Measurements from ENCODE around the gene ABAT.
"Not testable (repeated sequence)": the region's sequence is repeated elsewhere in the genome, so short reads cannot be mapped to it uniquely, and the experiment has no call there.

The ABAT gene

DNA sequence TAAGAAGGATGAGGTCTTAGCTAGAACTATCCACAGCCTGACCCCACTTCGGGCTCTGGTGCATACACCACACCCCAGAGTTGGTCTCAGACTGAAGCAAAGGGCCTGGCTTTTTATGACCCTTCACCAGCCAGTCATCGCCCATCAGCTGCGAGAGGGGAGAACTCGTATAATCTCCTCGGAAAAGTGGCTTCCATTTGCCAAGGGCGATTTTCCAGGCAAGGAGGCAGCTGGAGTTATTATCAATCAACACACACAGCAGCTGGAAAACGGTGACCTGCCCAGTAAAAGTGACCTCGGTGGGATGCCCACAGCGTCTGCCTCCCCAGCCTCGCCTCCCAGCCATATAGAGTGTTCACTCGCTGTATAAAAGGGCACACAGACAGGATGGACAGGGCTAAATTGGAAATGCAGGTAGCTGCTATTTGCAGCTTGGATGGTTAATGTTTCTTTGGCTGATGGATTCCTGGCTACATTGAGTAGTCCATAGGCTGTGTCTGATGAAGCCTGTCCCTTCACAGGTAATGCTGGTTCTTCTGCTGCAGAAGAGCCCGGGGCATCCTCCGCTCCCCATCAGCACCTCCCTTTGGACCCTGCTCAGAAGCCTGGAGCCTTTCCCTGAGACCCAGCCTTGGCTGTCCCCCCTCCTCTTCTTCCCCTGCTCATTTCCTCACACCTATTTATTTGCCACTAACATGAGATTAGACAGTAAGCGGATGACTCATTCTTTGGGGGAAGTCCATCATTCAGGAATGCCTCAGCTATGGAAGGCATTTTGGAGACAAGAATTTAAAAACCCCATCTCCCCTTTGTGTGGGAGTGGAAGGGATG, 77.3 kb downstream of the ABAT start:
- DNase-seq = no peak

DNA sequence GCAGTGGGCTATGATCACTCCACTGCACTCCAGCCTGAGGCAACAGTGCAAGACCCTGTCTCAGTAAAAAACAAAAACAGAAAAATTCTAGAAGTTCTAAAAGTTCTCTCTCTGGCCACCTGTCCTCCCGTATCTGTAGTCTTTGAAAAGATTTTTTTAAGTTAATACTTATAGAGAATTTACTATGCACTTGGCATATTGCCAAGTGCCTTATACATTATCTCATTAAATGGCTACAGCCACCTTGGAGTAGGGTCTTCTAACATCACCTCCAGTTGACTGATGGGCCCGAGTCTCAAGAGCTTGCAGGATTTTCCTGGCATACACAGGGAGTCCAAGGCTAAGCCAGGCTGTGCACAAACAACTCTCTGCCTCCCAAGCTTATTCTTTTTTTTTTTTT, 78.3 kb downstream of the ABAT start:
- DNase-seq = no peak

DNA sequence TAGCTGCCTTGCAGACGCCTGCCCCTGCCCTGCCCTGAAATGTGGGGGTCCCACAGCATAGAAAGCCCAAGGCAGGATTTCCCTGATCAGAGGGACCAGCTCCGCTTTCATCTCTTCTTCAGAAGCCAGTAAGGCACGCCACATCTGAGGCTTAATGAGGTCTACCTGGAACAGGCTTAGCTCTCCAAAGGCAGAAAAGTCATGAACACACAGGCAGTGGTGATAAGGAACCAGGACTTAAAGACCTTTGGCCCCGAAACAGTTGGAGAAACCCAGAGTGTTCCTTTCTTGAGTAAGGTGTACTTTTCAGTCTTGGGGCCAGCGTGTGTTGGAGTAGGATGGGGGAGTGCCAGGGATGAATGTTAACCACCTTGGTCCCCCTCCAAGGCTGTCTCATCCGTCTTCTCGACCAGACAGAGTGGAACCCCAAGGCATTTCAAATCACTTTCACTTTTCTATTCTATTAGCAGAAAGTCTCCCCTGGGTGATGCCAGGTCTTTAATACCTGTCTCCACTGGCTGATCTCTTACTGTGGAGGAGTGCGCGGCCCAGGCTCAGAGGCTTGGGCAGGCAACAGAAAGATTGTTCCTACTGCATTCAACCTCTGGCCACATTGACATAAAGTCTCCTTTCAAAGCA, 79.1 kb downstream of the ABAT start:
- no peak for DNase-seq

DNA sequence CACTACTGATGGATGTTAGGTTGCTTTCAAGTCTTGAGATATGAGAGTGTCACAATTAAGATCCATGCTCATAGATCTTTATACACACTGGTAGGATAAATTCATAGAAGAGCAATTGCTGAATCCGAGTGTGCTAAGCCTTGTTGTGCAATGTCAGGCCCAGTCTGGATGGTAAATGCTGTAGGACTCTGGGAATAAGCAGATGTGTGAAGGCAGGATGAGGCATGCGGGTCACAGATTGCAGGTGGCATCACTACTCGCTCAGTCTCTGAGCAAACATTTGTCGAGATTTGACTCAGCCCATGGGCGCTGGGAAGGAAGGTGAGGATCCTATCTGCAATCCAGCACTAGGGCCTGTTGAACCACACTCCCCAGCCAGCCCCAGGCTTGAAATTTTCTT, 82.3 kb downstream of the ABAT start:
- DNase-seq = no peak

DNA sequence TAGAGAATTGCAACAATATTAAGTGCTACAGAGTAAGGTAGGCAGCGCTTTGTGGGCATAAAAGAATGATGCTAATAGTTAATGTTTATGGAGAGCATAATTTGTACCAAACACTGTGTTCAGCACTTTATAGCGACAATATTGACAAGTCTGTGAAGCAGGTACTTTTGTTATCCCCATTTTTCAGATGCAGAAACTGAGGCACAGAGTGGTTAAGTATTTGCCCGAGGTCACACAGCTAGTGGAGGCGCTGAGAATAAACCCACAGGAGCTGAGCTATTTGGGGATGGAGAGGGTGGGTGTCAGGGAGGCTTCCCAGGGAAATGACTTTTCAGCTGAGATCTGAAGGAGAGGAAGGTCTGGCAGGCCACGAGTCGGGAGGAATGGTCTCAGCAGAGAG, 83.6 kb downstream of the ABAT start:
- no peak for DNase-seq

DNA sequence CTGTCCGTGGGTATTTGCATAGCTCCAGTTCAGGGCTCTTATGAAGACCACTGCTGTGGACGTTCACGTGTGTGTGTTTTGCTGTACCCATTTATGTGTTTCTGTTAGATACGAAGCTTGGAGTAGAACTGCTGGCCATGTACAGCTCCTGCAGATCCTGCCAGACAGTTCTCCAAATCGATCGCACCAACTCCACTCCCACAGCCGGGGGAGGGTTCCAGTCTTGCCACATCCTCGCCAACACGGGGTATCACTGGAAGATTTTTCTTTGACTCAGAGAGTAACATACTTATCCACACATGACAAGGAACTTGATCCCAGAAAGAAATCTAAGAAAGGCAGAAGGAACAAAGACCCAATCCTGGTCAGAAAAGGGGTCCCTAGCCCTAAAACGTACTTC, 85.6 kb downstream of the ABAT start:
- no peak for DNase-seq

DNA sequence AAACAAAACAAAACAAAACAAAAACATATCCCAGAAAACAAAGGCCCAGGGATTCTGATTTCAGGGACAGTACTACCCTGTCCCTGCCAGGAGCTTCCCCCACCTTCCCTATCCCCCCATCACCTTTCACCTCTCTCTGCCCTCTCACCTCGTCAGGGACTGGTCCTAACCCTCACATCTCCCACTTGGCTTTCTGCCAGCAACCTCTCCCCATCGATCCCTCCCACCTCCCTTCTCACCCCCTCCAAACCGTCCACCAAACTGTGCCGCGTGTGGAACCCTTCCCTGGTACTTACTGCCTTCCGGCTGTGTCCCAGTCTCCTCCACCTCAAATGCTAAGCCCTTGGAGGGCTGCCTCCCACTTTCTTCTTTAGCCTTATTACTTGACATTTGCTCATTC, 86.7 kb downstream of the ABAT start:
- DNase-seq = no peak

DNA sequence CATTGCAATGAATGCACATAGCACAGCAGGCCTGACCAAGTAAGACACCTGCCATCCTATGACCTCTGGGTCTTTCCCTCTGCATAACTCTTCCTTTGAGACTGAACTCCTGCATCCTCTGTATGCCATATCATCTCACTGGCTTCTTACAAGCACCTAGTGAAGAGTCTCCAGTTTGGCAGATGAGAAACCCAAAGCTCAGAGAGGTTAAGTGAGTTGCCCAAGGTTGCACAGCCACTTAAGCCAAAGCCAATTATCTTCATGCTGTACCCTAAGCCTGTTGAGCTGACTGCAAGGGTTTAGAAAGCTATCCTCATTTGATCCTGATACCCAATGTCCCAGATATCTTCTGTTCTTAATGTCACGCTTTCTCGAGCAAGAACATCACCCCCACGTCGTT, 87.8 kb downstream of the ABAT start:
- no peak for DNase-seq

DNA sequence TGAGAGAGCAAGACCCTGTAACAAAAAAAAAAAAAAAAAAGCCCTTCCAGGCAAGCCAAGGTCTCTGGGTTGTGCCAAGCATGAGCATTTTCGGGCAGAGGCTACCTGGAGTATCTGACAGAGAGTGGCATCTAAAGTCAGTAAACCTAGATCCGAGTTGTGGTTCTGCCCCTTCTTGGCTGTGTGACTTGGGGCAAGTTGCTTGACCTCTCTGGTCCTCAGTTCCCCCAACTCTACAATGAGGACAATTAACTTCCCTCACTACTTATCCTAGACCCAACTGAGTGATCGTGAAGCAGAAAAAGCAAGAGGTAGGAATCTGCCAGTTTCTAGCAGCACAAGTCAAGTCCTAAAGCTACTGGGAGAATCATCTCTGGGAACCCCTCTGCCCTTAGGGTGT, 88.7 kb downstream of the ABAT start:
- no peak for DNase-seq

DNA sequence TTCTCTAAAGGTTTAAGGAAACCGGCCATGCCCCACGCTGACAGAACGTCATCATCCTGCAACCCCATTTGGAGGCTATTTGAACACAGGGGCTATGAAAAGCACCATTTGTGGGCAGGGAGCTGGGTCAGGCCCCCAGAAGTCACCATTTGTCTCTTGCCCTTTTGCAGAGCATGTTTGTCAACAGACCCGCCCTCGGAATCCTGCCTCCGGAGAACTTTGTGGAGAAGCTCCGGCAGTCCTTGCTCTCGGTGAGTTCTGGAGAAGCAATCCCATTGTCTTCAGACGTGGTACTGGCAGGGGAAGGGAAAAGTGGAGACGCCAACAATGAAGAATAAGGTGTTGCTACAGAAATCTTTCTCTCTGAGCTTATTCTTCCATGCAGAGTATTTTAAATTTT, 89.5 kb downstream of the ABAT start:
- DNase-seq = no peak

DNA sequence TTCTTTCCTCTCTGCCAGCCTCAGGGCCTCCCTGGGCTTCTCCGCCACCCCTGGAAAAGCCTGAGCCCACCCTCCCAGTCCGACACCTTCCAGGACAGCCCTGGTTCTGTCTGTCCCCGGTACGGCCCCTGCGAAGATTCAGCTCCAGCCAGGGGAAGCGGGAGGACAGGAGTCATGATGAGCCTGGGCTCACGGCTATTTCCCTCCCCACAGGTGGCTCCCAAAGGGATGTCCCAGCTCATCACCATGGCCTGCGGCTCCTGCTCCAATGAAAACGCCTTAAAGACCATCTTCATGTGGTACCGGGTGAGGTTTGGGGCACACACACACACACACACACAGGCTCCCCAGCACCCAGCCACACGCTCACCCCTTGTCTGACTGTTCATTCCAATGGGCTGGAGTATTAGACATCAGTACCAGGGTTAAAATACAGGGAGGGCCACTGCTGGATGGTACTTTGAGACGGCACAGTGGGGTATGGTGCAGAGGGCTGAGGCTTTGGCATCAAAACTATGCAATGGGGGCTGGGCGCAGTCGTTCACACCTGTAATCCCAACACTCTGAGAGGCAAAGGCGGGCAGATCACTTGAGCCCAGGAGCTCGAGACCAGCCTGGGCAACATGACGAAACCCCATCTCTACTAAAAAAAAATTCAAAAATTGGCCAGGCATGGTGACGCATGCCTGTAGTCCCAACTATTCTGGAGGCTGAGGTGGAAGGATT, 90.3 kb downstream of the ABAT start:
- DNase-seq = no peak

DNA sequence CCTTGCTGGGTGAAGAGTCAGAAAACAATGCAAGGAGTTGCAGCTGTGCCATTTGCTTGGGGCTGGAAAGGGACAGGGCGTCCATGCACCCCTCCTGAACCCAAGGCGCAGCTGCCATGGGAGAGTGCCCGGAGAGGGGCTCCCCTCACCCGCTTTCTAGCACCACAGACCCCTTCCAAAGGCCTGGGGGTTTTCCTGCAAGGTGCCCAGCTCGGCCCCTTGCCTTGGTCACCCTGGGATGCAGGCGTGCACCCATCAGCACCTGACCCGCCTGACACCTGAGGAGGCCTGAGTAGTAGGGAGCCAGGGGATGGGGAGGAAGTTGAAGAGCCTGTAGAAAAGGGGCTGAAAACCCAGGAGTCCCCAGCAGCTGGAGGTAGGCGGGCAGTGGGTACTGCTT, 92.8 kb downstream of the ABAT start:
- no peak for DNase-seq

DNA sequence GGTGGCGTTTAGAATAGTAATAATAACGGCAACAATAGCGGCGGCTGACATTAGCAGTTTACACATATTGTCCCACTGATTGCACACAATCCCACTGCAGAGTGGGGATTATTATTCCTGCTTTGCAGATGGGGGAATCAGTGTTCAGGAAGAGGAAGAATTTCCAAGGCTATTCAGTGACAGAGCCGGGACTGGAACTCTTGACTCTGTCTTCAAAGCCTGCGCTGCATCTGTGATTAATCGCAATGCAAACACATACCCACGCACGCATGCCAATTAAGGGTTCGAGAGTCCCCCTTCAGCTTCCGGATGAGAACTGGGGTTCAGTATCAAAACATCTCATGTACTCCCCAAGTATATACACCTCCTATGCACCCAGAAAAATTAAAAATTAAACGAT, 93.9 kb downstream of the ABAT start:
- DNase-seq = no peak

DNA sequence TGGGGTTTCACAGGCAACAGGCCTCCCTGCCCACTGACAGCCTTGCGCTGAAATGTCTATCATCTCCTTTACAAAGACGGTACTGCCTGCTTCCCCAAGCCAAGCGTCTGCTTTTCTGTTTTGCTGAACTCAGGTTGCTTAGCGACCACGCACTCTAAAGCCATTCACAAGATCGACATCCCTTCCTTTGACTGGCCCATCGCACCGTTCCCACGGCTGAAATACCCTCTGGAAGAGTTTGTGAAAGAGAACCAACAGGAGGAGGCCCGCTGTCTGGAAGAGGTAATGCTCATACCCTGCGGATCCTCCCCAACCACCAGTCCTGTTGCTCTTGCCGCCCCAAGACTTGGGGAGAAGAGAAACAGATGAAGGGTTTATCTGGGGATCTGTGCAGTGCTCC, 94.3 kb downstream of the ABAT start:
- DNase-seq = no peak

DNA sequence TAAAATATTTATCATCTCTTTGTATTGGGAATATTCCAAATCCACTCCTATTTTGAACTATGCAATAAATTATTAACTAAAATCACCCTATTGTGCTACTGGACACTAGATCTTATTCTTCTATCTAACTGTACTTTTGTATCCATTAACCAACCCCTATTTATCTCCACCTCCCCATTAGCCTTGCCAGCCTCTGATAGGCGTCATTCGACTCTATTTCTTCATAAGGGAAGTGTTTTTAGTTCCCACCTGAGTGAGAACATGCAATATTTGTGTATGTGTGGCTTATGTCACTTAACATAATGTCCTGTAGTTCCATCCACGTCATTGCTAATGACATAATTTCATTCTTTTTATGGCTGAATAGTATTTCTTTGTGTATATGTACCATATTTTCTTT, 99.1 kb downstream of the ABAT start:
- DNase-seq = no peak

DNA sequence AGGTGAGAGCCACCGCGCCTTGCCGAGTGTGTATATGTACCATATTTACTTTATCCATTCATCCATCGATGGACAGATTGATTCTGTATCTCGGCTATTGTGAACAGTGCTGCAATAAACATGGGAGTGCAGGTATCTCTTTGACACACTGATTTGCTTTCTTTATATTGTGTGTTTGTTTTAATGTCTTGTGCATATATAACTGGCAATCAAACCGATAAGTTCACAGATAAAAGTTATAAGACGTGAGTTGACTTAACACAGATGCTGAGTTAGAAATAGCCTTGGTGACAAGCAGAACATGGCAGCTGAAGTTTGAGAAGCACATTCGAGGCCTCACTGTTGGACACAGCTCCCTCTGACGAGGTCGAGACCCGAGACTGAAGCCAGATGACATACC, 99.8 kb downstream of the ABAT start:
- no peak for DNase-seq

DNA sequence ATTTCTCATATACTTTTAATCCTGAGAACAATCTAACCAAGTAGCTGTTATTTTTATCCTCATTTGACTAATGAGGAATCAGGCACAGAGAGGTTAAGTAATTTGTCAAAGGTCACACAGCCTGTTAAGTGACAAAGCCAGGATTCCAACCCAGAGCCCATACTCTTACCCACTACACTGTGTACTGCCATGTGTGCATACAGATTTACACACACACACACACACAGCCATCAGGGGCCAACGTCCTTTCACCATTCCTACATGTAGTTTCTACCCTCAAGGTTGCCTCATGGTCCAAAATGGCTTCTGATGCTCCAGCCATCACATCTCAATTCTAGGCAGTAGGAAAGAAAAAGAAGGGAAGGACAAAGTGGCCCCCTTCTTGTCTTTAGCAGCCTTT, 100.9 kb downstream of the ABAT start:
- no peak for DNase-seq

DNA sequence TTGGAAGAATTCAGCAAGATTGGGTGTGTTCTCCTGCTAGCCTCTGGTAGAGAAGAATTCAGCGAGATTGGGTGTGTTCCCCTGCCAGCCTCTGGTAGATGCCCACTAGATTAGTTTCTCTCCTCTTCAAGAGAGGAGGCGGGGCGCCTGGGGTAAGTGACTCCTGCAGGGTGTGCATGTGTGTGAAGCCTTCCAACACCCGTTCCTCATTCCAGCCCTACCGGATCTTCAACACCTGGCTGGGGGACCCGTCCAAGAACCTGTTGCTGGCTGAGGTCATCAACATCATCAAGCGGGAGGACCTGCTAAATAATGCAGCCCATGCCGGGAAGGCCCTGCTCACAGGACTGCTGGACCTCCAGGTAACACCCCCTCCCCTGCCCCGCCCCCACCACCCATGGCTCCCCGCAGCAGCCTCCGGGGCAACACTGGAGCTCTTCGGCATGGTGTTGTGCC, 101.7 kb downstream of the ABAT start:
- no peak for DNase-seq

DNA sequence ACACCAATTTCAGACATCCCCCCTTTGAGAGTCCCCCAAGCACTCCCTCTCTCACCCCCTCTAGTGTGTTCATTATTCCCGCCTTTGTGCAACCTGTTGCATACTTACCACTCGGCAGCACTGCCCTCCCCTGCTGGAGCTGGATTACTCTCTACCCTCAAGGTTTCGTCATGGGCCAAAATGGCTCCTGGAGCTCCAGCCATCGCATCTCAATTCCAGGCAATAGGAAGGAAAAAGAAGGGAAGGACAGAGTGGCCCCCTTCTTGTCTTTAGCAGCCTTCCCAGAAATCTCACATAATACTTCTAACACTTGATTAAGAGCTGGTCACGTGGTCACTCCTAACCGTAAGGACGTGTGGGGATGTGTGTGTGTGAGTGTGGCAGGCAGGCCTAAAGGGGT, 102.8 kb downstream of the ABAT start:
- DNase-seq = no peak

DNA sequence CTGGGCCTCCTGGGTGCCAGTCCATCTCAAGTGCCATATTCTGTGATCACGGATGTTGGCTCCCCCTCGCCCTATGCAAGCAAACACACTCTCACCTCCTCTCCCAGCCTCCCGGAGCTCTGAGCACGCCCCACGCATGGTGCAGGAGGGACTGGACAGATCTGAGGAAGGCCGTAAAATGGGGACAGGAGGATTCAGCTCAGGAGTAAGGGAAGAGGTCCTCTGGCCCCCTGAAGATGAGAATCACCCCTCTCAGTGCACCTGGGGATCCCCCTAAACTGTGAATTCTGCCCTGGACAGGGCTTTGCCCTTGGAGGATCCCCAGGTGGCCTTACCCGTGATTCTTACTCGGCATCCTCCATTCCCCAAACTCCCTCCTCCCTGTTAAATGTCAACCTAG, 107.4 kb downstream of the ABAT start:
- no peak for DNase-seq

DNA sequence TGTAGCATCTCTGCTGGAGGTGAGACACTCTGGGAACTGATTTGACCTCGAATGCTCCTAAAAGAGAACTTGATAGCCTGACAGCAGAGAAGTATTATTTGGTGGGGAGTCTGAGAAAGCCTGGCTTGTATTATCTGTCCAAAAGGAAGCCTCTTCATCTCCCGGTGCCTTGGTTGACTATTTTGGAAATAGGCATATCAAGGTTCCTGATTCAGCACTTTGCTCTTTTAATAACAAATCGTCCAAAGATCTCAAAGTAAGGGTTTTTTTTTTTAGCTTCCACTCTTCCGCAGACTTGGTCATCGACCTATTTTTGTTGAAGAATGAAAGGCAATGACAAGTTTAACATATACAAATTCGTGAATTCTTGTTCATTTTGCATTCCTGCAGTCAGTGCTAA, 108.3 kb downstream of the ABAT start:
- DNase-seq = no peak

DNA sequence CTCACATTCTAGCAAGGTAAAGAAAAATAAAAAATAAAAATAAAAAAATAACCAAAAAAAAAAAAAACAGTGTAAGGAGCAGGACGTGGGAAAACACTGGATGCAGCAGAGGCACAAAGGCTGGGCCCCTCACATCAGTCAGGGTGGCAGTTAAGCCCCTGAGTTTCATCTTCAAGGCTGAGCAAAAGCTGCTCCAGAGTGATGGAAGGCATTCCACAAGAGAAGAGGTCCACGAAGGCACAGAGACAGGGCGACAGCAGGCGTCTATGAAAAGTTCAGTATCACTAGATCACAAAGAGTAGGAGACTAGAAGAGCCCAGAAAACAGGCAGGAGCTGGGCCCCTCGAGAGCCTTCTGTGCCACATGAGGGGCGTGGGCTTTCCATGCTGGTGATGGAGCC, 111.0 kb downstream of the ABAT start:
- no peak for DNase-seq

DNA sequence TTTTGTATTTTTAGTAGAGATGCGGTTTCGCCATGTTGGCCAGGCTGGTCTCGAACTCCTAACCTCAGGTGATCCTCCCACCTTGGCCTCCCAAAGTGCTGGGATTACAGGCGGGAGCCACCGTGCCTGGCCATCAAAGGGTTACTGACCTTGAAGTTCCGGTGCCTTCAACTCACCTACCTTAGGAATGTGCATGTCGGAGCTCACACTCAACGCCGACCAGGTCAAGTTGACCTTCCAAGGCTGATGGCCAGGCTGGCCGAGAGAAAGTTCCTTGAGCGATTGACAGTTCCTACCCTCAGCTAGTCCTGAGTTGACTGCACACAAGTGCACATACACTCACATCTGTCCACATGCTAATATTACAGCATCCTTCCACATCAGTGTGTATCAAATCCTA, 111.9 kb downstream of the ABAT start:
- not testable (repeated sequence) for DNase-seq

DNA sequence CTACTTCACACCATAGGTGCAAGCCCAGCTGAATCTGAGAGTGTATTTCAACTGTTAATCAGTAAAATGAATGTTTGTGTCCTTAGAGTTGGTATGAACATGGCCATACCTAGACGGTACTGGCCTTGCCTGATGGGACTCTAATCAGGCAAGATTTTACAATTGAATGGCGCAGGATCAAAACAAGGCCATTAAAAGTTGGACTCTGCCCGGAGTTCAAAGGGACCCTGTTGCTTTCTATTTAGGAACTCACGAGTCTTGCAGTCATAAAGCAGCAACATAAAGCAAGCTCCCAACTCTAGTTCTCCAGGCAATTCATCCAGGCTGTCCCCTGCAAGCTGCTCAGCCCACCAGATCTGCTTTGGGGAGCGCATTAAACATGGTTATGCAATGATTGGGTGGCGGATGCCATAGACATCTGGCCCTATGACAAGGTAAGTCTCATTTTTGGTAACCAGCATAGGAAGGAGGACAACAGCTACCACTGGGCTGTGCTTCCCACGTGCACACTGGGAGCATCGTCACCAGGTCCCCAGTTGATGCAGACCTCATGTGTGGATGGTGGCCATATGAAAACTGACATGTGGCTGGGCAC, 114.3 kb downstream of the ABAT start:
- no peak for DNase-seq
